Activated gamma-delta T cell treated with anti-CD3 and anti-CD28 coated beads, Interleukin-2, amount 50 U/mL, for 16 hours (primary cell): ENCODE data around the gene THEM4.
"Not testable (repeated sequence)": the region's sequence is repeated elsewhere in the genome, so short reads cannot be mapped to it uniquely, and the experiment has no call there.

ENCODE experiments used
- DNase-seq: peaks from one replicate; pipeline ENCODE4 v3.0.0-alpha.2; 2020; ENCODE audit warnings: low read depth

The THEM4 gene

GRCh38 chr1:151893176-151893924 lies 16.0 kb downstream of the THEM4 start:
- DNase-seq = no peak

GRCh38 chr1:151892190-151892589 lies 17.1 kb downstream of the THEM4 start:
- no peak for DNase-seq

GRCh38 chr1:151891512-151891911 lies 17.8 kb downstream of the THEM4 start:
- DNase-seq = no peak

GRCh38 chr1:151888972-151889570 lies 20.2 kb downstream of the THEM4 start:
- DNase-seq = no peak

GRCh38 chr1:151887028-151887427 lies 22.3 kb downstream of the THEM4 start:
- no peak for DNase-seq

GRCh38 chr1:151885479-151885878 lies 23.8 kb downstream of the THEM4 start:
- no peak for DNase-seq

- DNase-seq = not testable (repeated sequence)
Measured at GRCh38 chr1:151884879-151885278, 24.4 kb downstream of the THEM4 start.

GRCh38 chr1:151884445-151884844 lies 24.9 kb downstream of the THEM4 start:
- not testable (repeated sequence) for DNase-seq

GRCh38 chr1:151883898-151884297 lies 25.4 kb downstream of the THEM4 start:
- DNase-seq = not testable (repeated sequence)

- not testable (repeated sequence) for DNase-seq
Measured at GRCh38 chr1:151882918-151883317, 26.4 kb downstream of the THEM4 start.

- DNase-seq = no peak
Measured at GRCh38 chr1:151882466-151882865, 26.8 kb downstream of the THEM4 start.

GRCh38 chr1:151881479-151881878 lies 27.8 kb downstream of the THEM4 start:
- no peak for DNase-seq

- no peak for DNase-seq
Measured at GRCh38 chr1:151875419-151876097, 33.8 kb downstream of the THEM4 start.

GRCh38 chr1:151872776-151873175 lies 36.5 kb downstream of the THEM4 start:
- DNase-seq = not testable (repeated sequence)

- no peak for DNase-seq
Measured at GRCh38 chr1:151871284-151872030, 37.9 kb downstream of the THEM4 start.

GRCh38 chr1:151868486-151868885 lies 40.8 kb downstream of the THEM4 start:
- no peak for DNase-seq

GRCh38 chr1:151867765-151868411 lies 41.4 kb downstream of the THEM4 start:
- no peak for DNase-seq

GRCh38 chr1:151867321-151867720 lies 42.0 kb downstream of the THEM4 start:
- DNase-seq = no peak

GRCh38 chr1:151864411-151864810 lies 44.9 kb downstream of the THEM4 start:
- no peak for DNase-seq

- DNase-seq = no peak
Measured at GRCh38 chr1:151862604-151863003, 46.7 kb downstream of the THEM4 start.

GRCh38 chr1:151860504-151861187 lies 48.7 kb downstream of the THEM4 start:
- no peak for DNase-seq
